GM18508 (cell line): Measurements from ENCODE around the gene APEH.

Experiments used
- ATAC-seq: cut with Tn5 transposase; IDR thresholded peaks from one replicate; pipeline ENCODE4 v1.9.1; 2021; ENCODE audit warnings: moderate number of reproducible peaks; ENCODE audit not compliant: insufficient read depth, unreplicated experiment

The APEH gene

GRCh38 chr3:49707113-49707480 lies 32.9 kb downstream of the APEH start:
- no peak for ATAC-seq

- ATAC-seq, result no peak
These were observed 35.7 kb downstream of the APEH start for GRCh38 chr3:49709852-49710251.

- ATAC-seq, result no peak
These were observed 37.3 kb downstream of the APEH start for GRCh38 chr3:49711489-49711888.

- no peak for ATAC-seq
These were observed 38.0 kb downstream of the APEH start for GRCh38 chr3:49712166-49712565.

GRCh38 chr3:49712631-49713317 lies 38.6 kb downstream of the APEH start:
- no peak for ATAC-seq

GRCh38 chr3:49713336-49714105 lies 39.4 kb downstream of the APEH start:
- ATAC-seq, result no peak

- no peak for ATAC-seq
These were observed 40.8 kb downstream of the APEH start for GRCh38 chr3:49714728-49715550.

- ATAC-seq, result no peak
These were observed 41.5 kb downstream of the APEH start for GRCh38 chr3:49715611-49716121.

GRCh38 chr3:49716169-49716568 lies 42.0 kb downstream of the APEH start:
- no peak for ATAC-seq

GRCh38 chr3:49716691-49717210 lies 42.6 kb downstream of the APEH start:
- ATAC-seq, result no peak

GRCh38 chr3:49717211-49717958 lies 43.2 kb downstream of the APEH start:
- no peak for ATAC-seq

- ATAC-seq, result no peak
These were observed 44.1 kb downstream of the APEH start for GRCh38 chr3:49717959-49718857.

GRCh38 chr3:49718858-49719213 lies 44.7 kb downstream of the APEH start:
- ATAC-seq, result no peak

GRCh38 chr3:49719214-49719884 lies 45.2 kb downstream of the APEH start, which contains the start of gene AMIGO3:
Gene AMIGO3, minus strand, starts transcription at chr3:49719684. Its CDS starts 219 bp downstream, at chr3:49719465.
- ATAC-seq, result no peak

- no peak for ATAC-seq
These were observed 46.9 kb downstream of the APEH start for GRCh38 chr3:49720855-49721595.

GRCh38 chr3:49721596-49721895 lies 47.4 kb downstream of the APEH start:
- no peak for ATAC-seq

GRCh38 chr3:49721896-49722781 lies 48.0 kb downstream of the APEH start:
- ATAC-seq, result no peak
